Testis (tissue), 3 donors: ENCODE measurements around the gene BIN1. TPM values are rescaled to one million over a fixed set of nuclear protein-coding genes. Genes with fewer than 3 reads are reported as not detected.

Experiments used
- DNase-seq: peaks from one replicate; pipeline ENCODE4 v3.0.0-alpha.2; 2019
- H3K27ac ChIP-seq, 2 donors: fragments of 200-600 bp; sonication (generic); one replicate each; pipeline ENCODE4 v1.5.1; 2019
- H3K27me3 ChIP-seq: fragments of 200-600 bp; sonication (generic); one replicate; pipeline ENCODE4 v1.5.1; 2019
- H3K36me3 ChIP-seq: fragments of 200-600 bp; sonication (generic); one replicate; pipeline ENCODE4 v1.5.1; 2017; ENCODE audit warnings: low read depth; ENCODE audit errors: missing control alignments
- H3K4me1 ChIP-seq: fragments of 200-600 bp; sonication (generic); one replicate; pipeline ENCODE4 v1.5.1; 2019
- H3K4me3 ChIP-seq, 2 donors: fragments of 200-600 bp; sonication (generic); one replicate each; pipeline ENCODE4 v1.5.1; 2017 to 2019
- H3K9me3 ChIP-seq: fragments of 200-600 bp; sonication (generic); one replicate; pipeline ENCODE4 v1.5.1; 2017
- CTCF ChIP-seq, 3 experiments: fragments of 450-650 bp in 2 of 3; fragments of 200-600 bp in 1 of 3; sonication (generic) in 1 of 3; IDR thresholded peaks; one replicate each; pipeline ENCODE4 v1.5.1; 2016 to 2019; ENCODE audit warnings: antibody characterized with exemption in 3 of 3, mild to moderate bottlenecking in 2 of 3, moderate library complexity in 1 of 3
- POLR2A ChIP-seq: fragments of 450-650 bp; IDR thresholded peaks from one replicate; pipeline ENCODE4 v1.6.1; 2017; ENCODE audit warnings: antibody characterized with exemption, mild to moderate bottlenecking, moderate library complexity
- WGBS, 2 donors: methylation state at CpG; one replicate each; pipeline ENCODE4 v1.1.5; 2018; 5-methylcytosine and 5-hydroxymethylcytosine counted together
- intact Hi-C: fragments of 100-400 bp; cut with DNase I; formaldehyde crosslinking; loops from one replicate; pipeline ENCODE4 v1.15.1; 2023; ENCODE audit warnings: low total_unique reads
- polyA plus RNA-seq: library from polyadenylated mRNA; stranded (reverse); fragments of 350-450 nt; fragmentation: Illumina TruSeq; extraction: RNeasy Lipid Tissue Mini Kit (QIAGEN cat#74804); gene quantifications from one replicate; pipeline ENCODE4 v1.2.3, GENCODE V29; 2014; ENCODE audit warnings: low read depth, low replicate concordance; ENCODE audit not compliant: insufficient read depth
- total RNA-seq, 2 donors: library from RNA; depleted of rRNA; stranded (reverse); fragments of >200 nt; gene quantifications; one replicate each; pipeline ENCODE4 v1.2.3, GENCODE V29; 2016

The BIN1 gene
- total and polyA plus RNA-seq, 3 donors from 2014 or later: 25.0 to 38.8 (median 28.7) TPM

DNA sequence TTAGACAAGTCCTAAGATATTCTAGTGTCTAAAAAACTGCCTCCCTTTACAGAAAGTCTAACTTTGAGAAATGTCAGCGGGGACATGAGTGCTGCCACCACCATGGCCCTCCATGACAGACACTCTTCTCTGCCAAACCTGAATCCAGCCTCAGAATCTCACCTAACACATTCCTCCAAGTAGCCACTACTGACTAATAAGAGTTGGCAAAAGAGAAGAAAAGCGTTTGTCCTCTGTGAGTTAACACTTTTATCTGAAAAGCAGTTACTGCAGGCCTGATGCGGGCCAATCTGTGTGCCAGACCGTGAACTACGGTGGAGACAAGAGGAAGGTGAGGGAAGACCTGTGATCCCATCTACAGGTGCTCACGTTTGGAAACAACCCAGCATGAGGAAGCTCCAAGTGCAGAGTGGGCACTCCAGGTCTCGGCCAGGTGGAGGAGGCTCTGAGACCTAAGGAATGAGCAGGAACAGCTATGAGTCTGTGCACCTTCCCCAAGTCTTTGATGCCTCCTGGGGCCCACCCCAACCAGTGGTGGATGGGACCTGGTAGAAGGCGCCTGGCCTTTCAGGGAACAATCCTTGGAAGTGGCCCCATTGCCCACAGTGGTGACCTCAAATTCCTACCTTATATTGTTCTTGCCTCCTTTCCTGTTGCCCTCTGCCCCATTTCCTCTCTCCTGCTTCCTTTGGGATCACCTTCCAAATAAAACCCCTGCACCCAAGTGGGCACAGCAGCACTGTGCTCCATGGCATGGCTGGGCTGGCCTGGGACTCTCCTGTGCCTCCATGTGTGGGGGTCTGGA is 91.6 kb downstream of the BIN1 start:
- 78 to 91% methylated on average over 8 of the region's 8 CpGs for WGBS, 2 donors
- H3K9me3 ChIP-seq: no peaks in the 10 kb centered on the region
- no peak for TF ChIP-seq CTCF (IDR thresholded peaks at IDR 0.05)
- no peak for TF ChIP-seq POLR2A
- H3K4me1 ChIP-seq: no peaks in the 10 kb centered on the region
- no peaks in the 10 kb centered on the region for H3K27me3 ChIP-seq
- no peaks in the 10 kb centered on the region for H3K36me3 ChIP-seq
- DNase-seq: no peak
- H3K27ac ChIP-seq: no peak overlapping the region
- H3K4me3 ChIP-seq: no peak overlapping the region
- intact Hi-C loops: no loop called here

DNA sequence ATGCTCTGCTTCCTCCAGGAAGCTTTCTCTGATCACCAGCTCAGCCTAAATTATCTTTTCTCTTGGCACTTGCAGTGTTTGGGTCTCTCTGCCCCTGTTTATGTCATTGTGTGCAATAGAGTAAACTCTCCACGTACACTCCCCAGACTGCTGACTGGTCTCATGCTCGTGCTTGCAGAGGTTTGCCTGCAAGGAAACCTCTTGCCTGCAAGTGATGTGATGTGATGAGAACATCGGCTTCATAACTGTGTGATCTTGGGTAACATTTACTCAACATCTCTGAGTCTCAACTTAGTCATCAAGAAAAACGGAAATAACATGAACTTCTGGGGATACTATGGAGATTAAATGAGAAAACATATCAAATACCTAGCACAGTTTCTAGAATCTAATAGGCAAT is 92.3 kb downstream of the BIN1 start:
- intact Hi-C loops: no loop called here
- Histone ChIP-seq H3K4me3 (no peak overlapping the region), H3K27me3 (no peaks in the 10 kb centered on the region), H3K4me1 (no peaks in the 10 kb centered on the region), H3K27ac (no peak overlapping the region), H3K9me3 (no peaks in the 10 kb centered on the region), H3K36me3 (no peaks in the 10 kb centered on the region)
- WGBS, 2 donors: 73 to 87% methylated on average over 4 of the region's 4 CpGs
- DNase-seq: no peak
- TF ChIP-seq CTCF (IDR thresholded peaks at IDR 0.05) (no peak), POLR2A (no peak)

- Histone ChIP-seq H3K4me1 (no peaks in the 10 kb centered on the region), H3K27ac (no peak overlapping the region), H3K36me3 (no peaks in the 10 kb centered on the region), H3K27me3 (no peaks in the 10 kb centered on the region), H3K9me3 (no peaks in the 10 kb centered on the region), H3K4me3 (no peak overlapping the region)
- DNase-seq: no peak
- WGBS, 2 donors: 69 to 89% methylated on average over 1 of the region's 1 CpG
- TF ChIP-seq CTCF (IDR thresholded peaks at IDR 0.05) (no peak), POLR2A (no peak)
- intact Hi-C loops: no loop called here
Observed at GRCh38 chr2:127014224-127014623, 92.7 kb downstream of the BIN1 start.

- intact Hi-C loops: no loop called here
- no peaks in the 10 kb centered on the region for H3K9me3 ChIP-seq
- H3K4me3 ChIP-seq: no peak overlapping the region
- TF ChIP-seq POLR2A: no peak
- TF ChIP-seq CTCF (IDR thresholded peaks at IDR 0.05): no peak
- DNase-seq: no peak
- H3K27me3 ChIP-seq: no peaks in the 10 kb centered on the region
- H3K27ac ChIP-seq: no peak overlapping the region
- 74 to 80% methylated on average over 7 of the region's 7 CpGs for WGBS, 2 donors
- no peaks in the 10 kb centered on the region for H3K36me3 ChIP-seq
- H3K4me1 ChIP-seq: no peaks in the 10 kb centered on the region
Observed at GRCh38 chr2:127012868-127013267, 94.1 kb downstream of the BIN1 start.

DNA sequence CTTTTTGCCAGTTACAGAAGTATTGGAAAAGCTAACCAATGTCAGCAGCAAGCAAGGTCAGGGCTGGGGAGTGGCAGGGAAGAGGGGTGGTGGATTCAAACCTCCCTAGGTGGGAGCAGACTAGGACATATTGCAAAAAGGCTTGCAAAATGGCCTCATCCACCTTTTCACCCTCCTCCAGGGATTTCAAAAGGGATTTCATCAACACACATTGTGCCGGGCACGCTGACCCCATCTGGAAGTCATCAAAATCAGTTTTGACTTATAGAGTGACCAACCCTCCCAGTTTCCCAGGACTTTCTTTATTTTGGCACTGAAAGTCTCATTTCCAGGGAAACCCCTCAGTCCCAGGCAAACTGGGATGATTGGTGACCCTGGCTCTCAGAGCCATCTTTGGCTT is 94.7 kb downstream of the BIN1 start:
- no peak overlapping the region for H3K27ac ChIP-seq
- TF ChIP-seq CTCF (IDR thresholded peaks at IDR 0.05) (no peak), POLR2A (no peak)
- no peak overlapping the region for H3K4me3 ChIP-seq
- no peaks in the 10 kb centered on the region for H3K36me3 ChIP-seq
- no peaks in the 10 kb centered on the region for H3K9me3 ChIP-seq
- DNase-seq: no peak
- no peaks in the 10 kb centered on the region for H3K27me3 ChIP-seq
- intact Hi-C loops: no loop called here
- H3K4me1 ChIP-seq: no peaks in the 10 kb centered on the region
- 46 to 65% methylated on average over 2 of the region's 2 CpGs for WGBS, 2 donors
